Type B pancreatic cell (in vitro differentiated cells): ENCODE measurements around the gene GHSR. TPM values are rescaled to one million over a fixed set of nuclear protein-coding genes. Genes with fewer than 3 reads are reported as not detected.
"Not testable (repeated sequence)": the region's sequence is repeated elsewhere in the genome, so short reads cannot be mapped to it uniquely, and the experiment has no call there.

Experiments used
- DNase-seq: peaks from one replicate; pipeline ENCODE4 v3.0.0; 2021; ENCODE audit warnings: mixed read lengths; ENCODE audit not compliant: unreplicated experiment; ENCODE audit errors: extremely low spot score
- H3K27ac Mint-ChIP-seq: 2 replicates; pipeline ENCODE4 v1.8.0; 2021; ENCODE audit warnings: mild to moderate bottlenecking, mixed read lengths
- H3K27me3 Mint-ChIP-seq: 2 replicates; pipeline ENCODE4 v1.8.0; 2021; ENCODE audit warnings: mixed read lengths
- H3K36me3 Mint-ChIP-seq: 2 replicates; pipeline ENCODE4 v1.8.0; 2021; ENCODE audit warnings: mixed read lengths
- H3K4me1 Mint-ChIP-seq: one replicate; pipeline ENCODE4 v1.8.0; 2021; ENCODE audit warnings: mixed read lengths; ENCODE audit not compliant: unreplicated experiment
- H3K4me3 Mint-ChIP-seq: 2 replicates; pipeline ENCODE4 v1.8.0; 2021; ENCODE audit warnings: mild to moderate bottlenecking, mixed read lengths
- H3K9me3 Mint-ChIP-seq: 2 replicates; pipeline ENCODE4 v1.8.0; 2021; ENCODE audit warnings: mixed read lengths
- CTCF ChIP-seq: fragments of 200-600 bp; sonication (generic); conservative IDR thresholded peaks from 2 replicates; pipeline ENCODE4 v1.5.0; 2021; ENCODE audit warnings: antibody characterized with exemption, mild to moderate bottlenecking
- long read RNA-seq: library from polyadenylated mRNA; unstranded; transcript quantifications from one replicate; pipeline ENCODE4 v2.0.0, GENCODE V29; 2020
- total RNA-seq: library from RNA; stranded (reverse); gene quantifications from 2 replicates; pipeline ENCODE4 v1.2.1, GENCODE V29; 2021; ENCODE audit warnings: low replicate concordance

Gene GHSR
- not detected in 2 replicates for total RNA-seq
- long read RNA-seq, result 0 reads

DNA sequence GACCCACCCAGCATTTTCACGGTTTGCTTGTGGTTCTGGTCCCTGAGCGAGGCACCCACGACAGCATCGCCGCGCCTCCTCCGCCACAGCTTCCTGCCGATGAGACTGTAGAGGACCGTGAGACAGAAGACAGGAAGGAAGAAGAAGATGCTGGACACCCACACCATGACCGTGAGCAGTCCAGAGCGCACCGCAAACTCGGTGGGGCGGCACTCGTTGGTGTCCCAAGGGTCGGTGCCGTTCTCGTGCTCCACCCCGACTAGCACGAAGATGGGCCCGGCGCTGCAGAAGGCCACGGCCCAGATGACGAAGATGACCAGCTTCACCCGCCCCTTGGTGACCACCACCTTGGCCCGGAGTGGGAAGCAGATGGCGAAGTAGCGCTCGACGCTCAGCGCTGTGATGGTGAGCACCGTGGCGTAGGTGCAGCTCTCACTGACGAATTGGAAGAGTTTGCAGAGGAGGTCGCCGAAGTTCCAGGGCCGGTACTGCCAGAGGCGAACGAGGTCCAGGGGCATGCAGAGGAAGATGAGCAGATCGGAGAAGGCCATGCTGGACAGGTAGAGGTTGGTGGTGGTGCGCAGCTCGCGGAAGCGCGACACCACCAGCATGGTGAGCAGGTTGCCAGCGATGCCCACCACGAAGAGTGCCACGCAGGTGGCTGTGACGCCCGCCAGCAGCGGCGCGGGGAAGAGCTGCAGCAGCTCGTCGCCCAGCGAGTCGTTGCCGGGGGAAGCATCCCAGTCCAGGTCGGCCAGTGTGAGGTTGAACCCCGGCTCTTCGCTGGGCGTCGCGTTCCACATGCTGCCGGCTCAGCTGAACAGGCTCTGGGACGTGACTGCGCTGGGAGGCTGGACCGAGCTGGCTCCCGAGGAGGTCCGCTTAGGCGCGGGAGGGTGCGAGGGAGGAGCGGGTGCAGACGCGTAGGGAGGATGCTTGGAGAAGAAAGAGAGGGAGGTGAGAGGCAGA lies at the start of gene GHSR:
Gene GHSR, minus strand, starts transcription at position 846 of the 969 bp plus-strand sequence. Its CDS starts 43 bp downstream, at position 803.
- Mint-ChIP-seq H3K9me3 (peaks cover 15% of the 10 kb centered on the region), H3K4me1 (no peaks in the 10 kb centered on the region), H3K36me3 (no peaks in the 10 kb centered on the region), H3K4me3 (no peak within 1 kb of the TSS), H3K27me3 (peaks cover 84% of the 10 kb centered on the region), H3K27ac (no peak within 1 kb of the TSS)
- DNase-seq, result no peak
- no peak for TF ChIP-seq CTCF

DNA sequence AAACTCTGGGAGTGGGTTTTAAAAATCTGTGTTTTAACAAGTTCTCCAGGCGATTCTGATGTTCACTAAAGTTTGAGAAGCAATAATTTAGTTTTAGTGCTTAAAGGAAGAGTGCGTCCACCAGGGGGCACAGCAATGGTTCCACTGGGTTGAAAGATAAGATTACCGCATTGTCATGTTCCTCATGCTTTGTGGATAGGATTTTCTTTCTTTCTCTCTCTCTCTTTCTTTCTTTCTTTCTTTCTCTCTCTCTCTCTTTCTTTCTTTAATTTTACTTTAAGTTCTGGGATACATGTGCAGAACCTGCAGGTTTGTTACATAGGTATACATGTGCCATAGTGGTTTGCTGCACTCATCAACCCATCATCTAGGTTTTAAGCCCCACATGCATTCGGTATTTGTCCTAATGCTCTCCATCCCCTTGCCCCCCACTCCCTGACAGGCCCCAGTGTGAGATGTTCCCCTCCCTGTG lies 42.0 kb upstream of the GHSR start:
- not testable (repeated sequence) for H3K4me3 Mint-ChIP-seq
- peak; percentile 87 for TF ChIP-seq CTCF

DNA sequence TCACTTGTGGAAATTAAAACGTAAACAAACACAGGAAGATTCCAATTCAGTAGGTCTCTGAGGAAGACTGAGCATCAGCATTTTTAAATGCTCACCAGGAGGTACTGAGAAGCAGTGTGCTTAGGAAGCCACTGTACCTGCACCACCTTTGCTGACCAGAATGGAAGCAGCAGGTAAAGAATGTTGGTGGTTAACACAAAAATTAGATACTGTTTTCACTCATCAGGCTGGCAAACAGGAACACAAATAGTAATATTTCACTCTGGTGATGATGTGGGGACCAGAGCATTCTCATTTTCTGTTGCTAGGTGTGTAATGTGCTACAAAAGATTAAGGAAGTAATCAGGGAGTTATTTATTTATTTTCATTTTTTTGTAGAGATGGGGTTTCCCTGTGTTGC lies 29.9 kb upstream of the GHSR start:
- Mint-ChIP-seq H3K27me3 (peaks cover 3% of the 10 kb centered on the region), H3K4me3 (no peak overlapping the region), H3K4me1 (peaks cover 3% of the 10 kb centered on the region), H3K9me3 (no peaks in the 10 kb centered on the region), H3K27ac (no peak overlapping the region), H3K36me3 (no peaks in the 10 kb centered on the region)
- TF ChIP-seq CTCF, result no peak
- no peak for DNase-seq

More for the DNA sequence above, 42.0 kb upstream of the GHSR start:
- not testable (repeated sequence) for H3K36me3 Mint-ChIP-seq, H3K4me1 Mint-ChIP-seq, DNase-seq, H3K9me3 Mint-ChIP-seq, H3K27ac Mint-ChIP-seq, H3K27me3 Mint-ChIP-seq

DNA sequence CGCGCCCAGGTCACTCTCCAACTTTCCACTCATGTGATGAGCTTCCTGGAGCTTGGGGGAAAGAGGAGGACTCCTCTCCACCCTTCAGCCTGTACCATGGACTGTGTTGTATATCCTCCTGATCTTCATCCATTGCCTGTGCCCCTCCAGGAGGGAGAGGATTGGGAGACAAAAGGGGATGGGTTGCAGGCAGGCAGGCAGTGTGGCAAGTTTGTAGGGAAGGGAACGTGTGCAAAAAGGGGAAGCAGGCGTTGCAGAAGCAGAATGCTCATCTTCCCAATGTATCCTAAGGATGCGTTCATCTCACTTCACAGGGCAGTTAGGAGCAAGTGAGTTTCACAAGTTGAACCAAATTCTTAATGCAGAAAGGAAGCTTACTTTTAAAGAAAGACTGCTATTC lies 28.1 kb upstream of the GHSR start:
- H3K27me3 Mint-ChIP-seq, result no peaks in the 10 kb centered on the region
- peak overlapping the region; percentile 58 for H3K4me3 Mint-ChIP-seq

GRCh38 chr3:172475703-172476102 lies 27.4 kb upstream of the GHSR start:
- no peaks in the 10 kb centered on the region for H3K27me3 Mint-ChIP-seq
- DNase-seq, result no peak
- H3K9me3 Mint-ChIP-seq, result no peaks in the 10 kb centered on the region
- H3K4me1 Mint-ChIP-seq, result peaks cover 3% of the 10 kb centered on the region
- no peak for TF ChIP-seq CTCF
- H3K4me3 Mint-ChIP-seq, result no peak overlapping the region
- H3K36me3 Mint-ChIP-seq, result no peaks in the 10 kb centered on the region
- H3K27ac Mint-ChIP-seq, result no peak overlapping the region

More for the DNA sequence above, 28.1 kb upstream of the GHSR start:
- peaks cover 3% of the 10 kb centered on the region for H3K4me1 Mint-ChIP-seq
- no peak overlapping the region for H3K27ac Mint-ChIP-seq
- DNase-seq, result no peak
- no peaks in the 10 kb centered on the region for H3K9me3 Mint-ChIP-seq
- no peak for TF ChIP-seq CTCF
- H3K36me3 Mint-ChIP-seq, result no peaks in the 10 kb centered on the region
